IMR-90 (cell line): ENCODE results near the gene ACTRT2.

Source experiments
- BHLHE40 ChIP-seq: fragments of 150-350 bp; IDR thresholded peaks from 2 replicates; pipeline ENCODE4 v1.6.1; 2016; ENCODE audit warnings: mild to moderate bottlenecking, low read depth, low read length
- MAFK ChIP-seq: IDR thresholded peaks from 2 replicates; pipeline ENCODE4 v1.6.1; 2012; ENCODE audit warnings: low read depth, low read length, improper control_type of control experiment
- MAZ ChIP-seq: IDR thresholded peaks from 2 replicates; pipeline ENCODE4 v1.6.1; 2012; ENCODE audit warnings: low read depth, mild to moderate bottlenecking, low read length, improper control_type of control experiment, moderate library complexity, borderline replicate concordance
- MXI1 ChIP-seq: IDR thresholded peaks from 2 replicates; pipeline ENCODE4 v1.6.1; 2012; ENCODE audit warnings: low read depth, mild to moderate bottlenecking, low read length, moderate library complexity, borderline replicate concordance
- POLR2A ChIP-seq: IDR thresholded peaks from 2 replicates; pipeline ENCODE4 v1.6.1; 2012; ENCODE audit warnings: mild to moderate bottlenecking, low read depth, low read length
- RFX5 ChIP-seq: IDR thresholded peaks from 2 replicates; pipeline ENCODE4 v1.8.0; 2012; ENCODE audit warnings: low read depth, mild to moderate bottlenecking, low read length, moderate library complexity
- SMC3 ChIP-seq: fragments of 150-350 bp; IDR thresholded peaks from 2 replicates; pipeline ENCODE4 v1.6.1; 2016; ENCODE audit warnings: low read depth, mild to moderate bottlenecking, antibody characterized with exemption, low read length, moderate library complexity
- TF ChIP-seq, protein P1 (sequence below): conservative IDR thresholded peaks from 2 replicates; pipeline ENCODE4 v1.5.1; 2012; ENCODE audit warnings: mild to moderate bottlenecking, low read depth, low read length, improper control_type of control experiment
- TF ChIP-seq, protein P2 (sequence below): fragments of 150-350 bp; IDR thresholded peaks from 2 replicates; pipeline ENCODE4 v1.6.1; 2017; ENCODE audit warnings: mild to moderate bottlenecking, antibody characterized with exemption, low read length, low read depth

DNA sequence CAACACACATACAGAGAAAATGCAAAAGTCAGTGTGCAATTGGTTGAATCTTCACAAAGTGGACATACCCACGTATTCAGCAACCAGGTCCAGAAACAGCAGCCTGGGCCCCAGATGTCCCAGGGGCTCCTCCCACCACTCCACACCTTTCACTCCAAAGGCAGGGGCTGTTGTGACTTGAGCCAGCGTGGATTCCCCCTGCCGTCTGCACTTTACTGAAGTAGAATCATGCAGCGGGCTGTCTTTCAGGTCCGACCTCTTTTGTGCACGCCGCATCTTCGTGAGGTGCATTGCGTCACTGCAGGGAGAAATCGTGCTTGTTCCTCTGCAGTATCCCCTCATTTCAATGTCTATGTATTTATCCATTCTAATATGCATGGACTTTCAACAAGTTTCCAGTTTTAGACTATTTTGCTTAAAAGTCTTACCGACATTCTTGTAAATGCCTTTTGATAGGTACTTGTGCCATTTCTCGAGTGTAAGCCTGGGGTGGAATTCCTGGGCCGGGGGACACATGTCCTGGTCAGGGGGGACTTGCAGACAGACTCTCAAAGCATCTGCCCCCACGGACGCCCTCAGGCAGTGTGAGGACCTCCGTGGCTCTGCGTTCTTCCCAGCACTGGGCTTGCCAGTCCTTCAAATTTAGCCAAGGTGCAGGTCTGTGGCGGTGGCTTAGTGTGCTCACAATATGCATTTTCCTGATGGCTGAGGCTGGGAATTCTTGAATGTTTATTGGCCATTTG is 29.3 kb upstream of the ACTRT2 start:
- no peak for TF ChIP-seq POLR2A
- TF ChIP-seq MAFK = no peak
- TF ChIP-seq, protein P1, sequence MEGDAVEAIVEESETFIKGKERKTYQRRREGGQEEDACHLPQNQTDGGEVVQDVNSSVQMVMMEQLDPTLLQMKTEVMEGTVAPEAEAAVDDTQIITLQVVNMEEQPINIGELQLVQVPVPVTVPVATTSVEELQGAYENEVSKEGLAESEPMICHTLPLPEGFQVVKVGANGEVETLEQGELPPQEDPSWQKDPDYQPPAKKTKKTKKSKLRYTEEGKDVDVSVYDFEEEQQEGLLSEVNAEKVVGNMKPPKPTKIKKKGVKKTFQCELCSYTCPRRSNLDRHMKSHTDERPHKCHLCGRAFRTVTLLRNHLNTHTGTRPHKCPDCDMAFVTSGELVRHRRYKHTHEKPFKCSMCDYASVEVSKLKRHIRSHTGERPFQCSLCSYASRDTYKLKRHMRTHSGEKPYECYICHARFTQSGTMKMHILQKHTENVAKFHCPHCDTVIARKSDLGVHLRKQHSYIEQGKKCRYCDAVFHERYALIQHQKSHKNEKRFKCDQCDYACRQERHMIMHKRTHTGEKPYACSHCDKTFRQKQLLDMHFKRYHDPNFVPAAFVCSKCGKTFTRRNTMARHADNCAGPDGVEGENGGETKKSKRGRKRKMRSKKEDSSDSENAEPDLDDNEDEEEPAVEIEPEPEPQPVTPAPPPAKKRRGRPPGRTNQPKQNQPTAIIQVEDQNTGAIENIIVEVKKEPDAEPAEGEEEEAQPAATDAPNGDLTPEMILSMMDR = no peak
- TF ChIP-seq MAZ = no peak
- TF ChIP-seq BHLHE40 = no peak
- TF ChIP-seq MXI1 = no peak
- TF ChIP-seq, protein P2, sequence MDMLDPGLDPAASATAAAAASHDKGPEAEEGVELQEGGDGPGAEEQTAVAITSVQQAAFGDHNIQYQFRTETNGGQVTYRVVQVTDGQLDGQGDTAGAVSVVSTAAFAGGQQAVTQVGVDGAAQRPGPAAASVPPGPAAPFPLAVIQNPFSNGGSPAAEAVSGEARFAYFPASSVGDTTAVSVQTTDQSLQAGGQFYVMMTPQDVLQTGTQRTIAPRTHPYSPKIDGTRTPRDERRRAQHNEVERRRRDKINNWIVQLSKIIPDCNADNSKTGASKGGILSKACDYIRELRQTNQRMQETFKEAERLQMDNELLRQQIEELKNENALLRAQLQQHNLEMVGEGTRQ = no peak
- no peak for TF ChIP-seq RFX5
- TF ChIP-seq SMC3 = no peak
